ENCODE data around the gene VRK1. TPM values are rescaled to one million over a fixed set of nuclear protein-coding genes. Genes with fewer than 3 reads are reported as not detected.

The VRK1 gene
- total RNA-seq, 1 experiment from 2014 or later, result 39.1 TPM

DNA sequence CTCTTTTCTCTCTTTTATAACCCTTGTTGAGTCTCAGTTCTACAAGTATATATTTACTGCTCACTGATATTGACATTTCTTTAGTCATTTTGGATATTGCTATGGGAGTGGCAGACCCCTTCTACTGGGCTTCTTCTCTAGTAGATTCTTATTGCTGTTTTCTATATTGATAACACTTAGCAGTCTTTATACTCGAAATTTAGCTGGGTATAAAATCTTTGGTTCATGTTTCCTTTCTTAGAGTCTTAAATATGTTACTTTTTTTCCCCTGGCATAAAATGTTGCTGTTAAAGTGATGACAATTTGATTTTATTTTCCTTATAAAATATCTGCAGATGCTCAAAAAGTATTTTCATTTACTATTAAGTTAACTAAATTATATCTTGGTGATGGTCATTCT lies 32.6 kb downstream of the VRK1 start:
- H3K9ac ChIP-seq (ENCODE audit: low read length), result no peak overlapping the region
- H4K20me1 ChIP-seq (ENCODE audit: low read length), result peaks cover 19% of the 10 kb centered on the region
- CTCF ChIA-PET, result interaction anchor here (0.7 kb wide), 1 partner anchor 267 kb away, joined by 4 read pairs; no protein-coding TSS in a partner anchor
- peaks cover 7% of the 10 kb centered on the region; the same call in 1 of the 2 replicates for H3K4me1 ChIP-seq (ENCODE audit: insufficient read depth, low read length)
- H3F3A ChIP-seq (ENCODE audit: low read length, unreplicated experiment), result no peaks in the 10 kb centered on the region
- peaks cover 86% of the 10 kb centered on the region for H3K79me2 ChIP-seq (ENCODE audit: low read length)
- no peak overlapping the region for H3K27ac ChIP-seq (ENCODE audit: low read length)
- H3K4me2 ChIP-seq (ENCODE audit: low read length), result no peak overlapping the region
- H3K4me3 ChIP-seq (ENCODE audit: low read length), result no peak overlapping the region
- H2AFZ ChIP-seq (ENCODE audit: low read length), result no peak overlapping the region
- no peaks in the 10 kb centered on the region for H3K27me3 ChIP-seq (ENCODE audit: low read length)
- ATAC-seq (no peak), DNase-seq (no peak)
- no peaks in the 10 kb centered on the region for H3K9me3 ChIP-seq (ENCODE audit: low read length)
- intact Hi-C loops (cut with micrococcal nuclease), result loop anchor here (10.0 kb wide), 1 partner anchor 445 kb away; no protein-coding TSS in a partner anchor
- no TSS peak for BruUV-seq (replicated peaks)
- POLR2A ChIA-PET (ENCODE audit: unreplicated experiment), result no interaction called here
- TF ChIP-seq EZH2phosphoT487 (IDR thresholded peaks at IDR 0.05; ENCODE audit: borderline replicate concordance, low read length) (no peak), EZH2 (IDR thresholded peaks at IDR 0.05; ENCODE audit: low read length, unreplicated experiment) (no peak)
- TF ChIP-seq, protein P1, sequence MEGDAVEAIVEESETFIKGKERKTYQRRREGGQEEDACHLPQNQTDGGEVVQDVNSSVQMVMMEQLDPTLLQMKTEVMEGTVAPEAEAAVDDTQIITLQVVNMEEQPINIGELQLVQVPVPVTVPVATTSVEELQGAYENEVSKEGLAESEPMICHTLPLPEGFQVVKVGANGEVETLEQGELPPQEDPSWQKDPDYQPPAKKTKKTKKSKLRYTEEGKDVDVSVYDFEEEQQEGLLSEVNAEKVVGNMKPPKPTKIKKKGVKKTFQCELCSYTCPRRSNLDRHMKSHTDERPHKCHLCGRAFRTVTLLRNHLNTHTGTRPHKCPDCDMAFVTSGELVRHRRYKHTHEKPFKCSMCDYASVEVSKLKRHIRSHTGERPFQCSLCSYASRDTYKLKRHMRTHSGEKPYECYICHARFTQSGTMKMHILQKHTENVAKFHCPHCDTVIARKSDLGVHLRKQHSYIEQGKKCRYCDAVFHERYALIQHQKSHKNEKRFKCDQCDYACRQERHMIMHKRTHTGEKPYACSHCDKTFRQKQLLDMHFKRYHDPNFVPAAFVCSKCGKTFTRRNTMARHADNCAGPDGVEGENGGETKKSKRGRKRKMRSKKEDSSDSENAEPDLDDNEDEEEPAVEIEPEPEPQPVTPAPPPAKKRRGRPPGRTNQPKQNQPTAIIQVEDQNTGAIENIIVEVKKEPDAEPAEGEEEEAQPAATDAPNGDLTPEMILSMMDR (conservative IDR thresholded peaks at IDR 0.05; ENCODE audit: low read depth, low read length), result no peak
- peaks cover 11% of the 10 kb centered on the region for H3K36me3 ChIP-seq (ENCODE audit: low read depth, low read length)
- H3K9me2 ChIP-seq (replicated peaks; ENCODE audit: low read length), result no peaks in the 10 kb centered on the region

DNA sequence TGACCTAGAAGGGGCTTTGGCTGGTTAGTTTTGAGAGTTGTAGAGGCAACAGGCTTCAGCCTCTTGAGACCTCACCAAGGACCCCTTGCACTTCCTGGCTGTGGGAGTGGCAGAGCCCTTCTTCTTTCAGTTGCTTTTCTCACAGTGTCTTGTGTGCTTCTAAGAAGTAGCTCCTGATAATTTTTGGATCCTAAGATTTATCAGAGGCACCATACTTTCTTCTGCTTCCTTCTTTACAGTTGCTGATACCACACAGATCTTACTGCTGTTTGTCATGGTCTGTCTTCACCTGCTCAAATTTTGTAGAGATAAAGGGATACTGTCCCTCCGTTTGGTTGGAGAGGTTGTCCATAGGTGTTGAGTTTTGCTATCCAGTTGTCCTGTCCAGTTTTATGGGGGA lies 33.8 kb downstream of the VRK1 start:
- H2AFZ ChIP-seq (ENCODE audit: low read length), result no peak overlapping the region
- peaks cover 18% of the 10 kb centered on the region for H3K36me3 ChIP-seq (ENCODE audit: low read depth, low read length)
- DNase-seq (no peak), ATAC-seq (no peak)
- H3K9ac ChIP-seq (ENCODE audit: low read length), result no peak overlapping the region
- intact Hi-C loops (cut with micrococcal nuclease), result loop anchor here (10.0 kb wide), 1 partner anchor 444 kb away; no protein-coding TSS in a partner anchor
- peaks cover 19% of the 10 kb centered on the region for H4K20me1 ChIP-seq (ENCODE audit: low read length)
- no peak overlapping the region for H3K27ac ChIP-seq (ENCODE audit: low read length)
- no peaks in the 10 kb centered on the region for H3K9me3 ChIP-seq (ENCODE audit: low read length)
- peaks cover 13% of the 10 kb centered on the region; the same call in 1 of the 2 replicates for H3K4me1 ChIP-seq (ENCODE audit: insufficient read depth, low read length)
- TF ChIP-seq, protein P1 (conservative IDR thresholded peaks at IDR 0.05; ENCODE audit: low read depth, low read length), result no peak
- TF ChIP-seq EZH2 (IDR thresholded peaks at IDR 0.05; ENCODE audit: low read length, unreplicated experiment) (no peak), EZH2phosphoT487 (IDR thresholded peaks at IDR 0.05; ENCODE audit: borderline replicate concordance, low read length) (no peak)
- no TSS peak for BruUV-seq (replicated peaks)
- ChIA-PET POLR2A (ENCODE audit: unreplicated experiment) (no interaction called here), CTCF (no interaction called here)
- no peak overlapping the region for H3K4me2 ChIP-seq (ENCODE audit: low read length)
- peaks cover 75% of the 10 kb centered on the region for H3K79me2 ChIP-seq (ENCODE audit: low read length)
- H3K27me3 ChIP-seq (ENCODE audit: low read length), result no peaks in the 10 kb centered on the region
- no peak overlapping the region for H3K4me3 ChIP-seq (ENCODE audit: low read length)
- H3K9me2 ChIP-seq (replicated peaks; ENCODE audit: low read length), result no peaks in the 10 kb centered on the region
- no peaks in the 10 kb centered on the region for H3F3A ChIP-seq (ENCODE audit: low read length, unreplicated experiment)

DNA sequence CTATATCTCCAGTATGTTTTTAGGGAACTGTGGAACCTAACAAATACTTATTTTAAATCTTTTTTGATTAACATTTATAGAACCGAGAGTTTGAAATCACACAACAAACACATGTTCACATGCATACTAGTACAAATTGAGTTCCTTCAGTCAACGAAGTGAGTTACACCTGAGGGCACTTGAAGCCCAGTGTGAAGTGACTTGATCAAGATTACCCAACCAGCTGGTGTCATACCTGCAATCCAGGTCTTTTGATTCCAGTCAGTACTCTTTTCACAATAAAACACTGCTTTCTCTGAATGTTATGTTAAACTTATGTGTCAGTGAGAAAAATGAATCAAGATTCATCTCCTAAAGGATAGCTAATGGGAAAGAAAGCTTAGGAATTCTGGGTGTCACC lies 35.2 kb downstream of the VRK1 start:
- intact Hi-C loops (cut with micrococcal nuclease), result loop anchor here (10.0 kb wide), 1 partner anchor 442 kb away; no protein-coding TSS in a partner anchor
- H3K79me2 ChIP-seq (ENCODE audit: low read length), result peaks cover 61% of the 10 kb centered on the region
- POLR2A ChIA-PET (ENCODE audit: unreplicated experiment), result no interaction called here

More for the DNA sequence above, 35.2 kb downstream of the VRK1 start:
- Histone ChIP-seq H3K4me1 (ENCODE audit: insufficient read depth, low read length) (peaks cover 13% of the 10 kb centered on the region; the same call in 1 of the 2 replicates), H3F3A (ENCODE audit: low read length, unreplicated experiment) (no peaks in the 10 kb centered on the region), H3K27ac (ENCODE audit: low read length) (no peak overlapping the region), H4K20me1 (ENCODE audit: low read length) (peaks cover 19% of the 10 kb centered on the region), H3K9me3 (ENCODE audit: low read length) (no peaks in the 10 kb centered on the region), H3K4me3 (ENCODE audit: low read length) (no peak overlapping the region), H2AFZ (ENCODE audit: low read length) (no peak overlapping the region), H3K9ac (ENCODE audit: low read length) (no peak overlapping the region), H3K9me2 (replicated peaks; ENCODE audit: low read length) (no peaks in the 10 kb centered on the region), H3K27me3 (ENCODE audit: low read length) (no peaks in the 10 kb centered on the region), H3K36me3 (ENCODE audit: low read depth, low read length) (peaks cover 29% of the 10 kb centered on the region), H3K4me2 (ENCODE audit: low read length) (no peak overlapping the region)
- ATAC-seq (no peak), DNase-seq (no peak)
- CTCF ChIA-PET, result no interaction called here
- TF ChIP-seq EZH2 (IDR thresholded peaks at IDR 0.05; ENCODE audit: low read length, unreplicated experiment), result no peak
- no peak for TF ChIP-seq EZH2phosphoT487 (IDR thresholded peaks at IDR 0.05; ENCODE audit: borderline replicate concordance, low read length)
- TF ChIP-seq, protein P1 (conservative IDR thresholded peaks at IDR 0.05; ENCODE audit: low read depth, low read length), result no peak
- BruUV-seq (replicated peaks), result no TSS peak

Measured in PC-3 (cell line).